MM.1S (cell line): Measurements from ENCODE around the gene FRY.

Experiments
- EZH2 ChIP-seq: fragments of 300-600 bp; sonication (generic); optimal IDR thresholded peaks from 2 replicates; pipeline ENCODE3; 2017; ENCODE audit warnings: low read depth, mild to moderate bottlenecking, antibody characterized with exemption, low read length, mixed read lengths
- TF ChIP-seq, protein P1 (sequence below): fragments of 300-600 bp; sonication (generic); IDR thresholded peaks from 2 replicates; pipeline ENCODE4 v1.5.1; 2016; ENCODE audit warnings: antibody characterized with exemption, low read length, mixed read lengths

DNA sequence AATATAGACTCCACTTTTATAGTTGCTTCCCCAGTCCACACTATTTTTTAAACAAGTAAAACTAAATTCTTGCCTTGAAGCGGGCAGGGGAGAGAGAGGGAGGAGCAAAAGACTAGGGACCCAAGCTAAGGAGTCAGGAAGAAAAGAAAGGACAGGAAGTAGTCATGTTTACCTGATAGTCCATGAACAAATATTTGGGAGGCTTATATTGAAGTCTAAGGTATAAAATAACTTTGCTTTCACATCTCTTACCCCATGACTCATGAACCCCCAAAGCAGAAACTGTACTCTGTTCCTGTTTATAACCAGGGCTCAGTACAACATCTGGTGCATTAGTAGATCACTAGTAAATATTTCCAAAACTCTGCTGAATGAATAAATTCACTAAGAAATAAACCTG, 216.3 kb downstream of the FRY start:
- TF ChIP-seq, protein P1, sequence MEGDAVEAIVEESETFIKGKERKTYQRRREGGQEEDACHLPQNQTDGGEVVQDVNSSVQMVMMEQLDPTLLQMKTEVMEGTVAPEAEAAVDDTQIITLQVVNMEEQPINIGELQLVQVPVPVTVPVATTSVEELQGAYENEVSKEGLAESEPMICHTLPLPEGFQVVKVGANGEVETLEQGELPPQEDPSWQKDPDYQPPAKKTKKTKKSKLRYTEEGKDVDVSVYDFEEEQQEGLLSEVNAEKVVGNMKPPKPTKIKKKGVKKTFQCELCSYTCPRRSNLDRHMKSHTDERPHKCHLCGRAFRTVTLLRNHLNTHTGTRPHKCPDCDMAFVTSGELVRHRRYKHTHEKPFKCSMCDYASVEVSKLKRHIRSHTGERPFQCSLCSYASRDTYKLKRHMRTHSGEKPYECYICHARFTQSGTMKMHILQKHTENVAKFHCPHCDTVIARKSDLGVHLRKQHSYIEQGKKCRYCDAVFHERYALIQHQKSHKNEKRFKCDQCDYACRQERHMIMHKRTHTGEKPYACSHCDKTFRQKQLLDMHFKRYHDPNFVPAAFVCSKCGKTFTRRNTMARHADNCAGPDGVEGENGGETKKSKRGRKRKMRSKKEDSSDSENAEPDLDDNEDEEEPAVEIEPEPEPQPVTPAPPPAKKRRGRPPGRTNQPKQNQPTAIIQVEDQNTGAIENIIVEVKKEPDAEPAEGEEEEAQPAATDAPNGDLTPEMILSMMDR: no peak
- TF ChIP-seq EZH2: no peak
